T47D (cell line): Measurements from ENCODE around the gene GBX1.

ENCODE experiments used
- DNase-seq, 2 experiments: peaks; one replicate each; pipeline versions ENCODE4 v3.0.0 to v3.0.0-alpha.2; 2011 to 2012; ENCODE audit warnings: low read depth in 1 of 2, low spot score in 1 of 2
- JUND ChIP-seq: IDR thresholded peaks from 2 replicates; pipeline ENCODE4 v1.6.1; 2012; ENCODE audit warnings: low read depth
- in situ Hi-C: cut with HindIII; loops from 2 replicates; pipeline ENCODE4 v1.10.0; 2016; ENCODE audit warnings: low sequenced_read_pairs, low pct_unique_long_range_greater_than_20kb

The GBX1 gene

GRCh38 chr7:151152643-151153513 lies 14.6 kb downstream of the GBX1 start:
- DNase-seq: peak in 1 of 2 experiments; percentile 16
- no peak for TF ChIP-seq JUND
- in situ Hi-C loops: no loop called here

- DNase-seq: no peak
- in situ Hi-C loops: no loop called here
- TF ChIP-seq JUND: no peak
These were observed 17.1 kb downstream of the GBX1 start for GRCh38 chr7:151150388-151150787.

GRCh38 chr7:151148319-151149259 lies 18.9 kb downstream of the GBX1 start:
- no peak for DNase-seq
- in situ Hi-C loops: no loop called here
- TF ChIP-seq JUND: no peak

GRCh38 chr7:151146761-151147160 lies 20.7 kb downstream of the GBX1 start:
- no peak for TF ChIP-seq JUND
- in situ Hi-C loops: no loop called here

GRCh38 chr7:151144387-151144786 lies 23.1 kb downstream of the GBX1 start:
- no peak for TF ChIP-seq JUND
- DNase-seq: no peak
- in situ Hi-C loops: no loop called here

More at GRCh38 chr7:151146761-151147160, 20.7 kb downstream of the GBX1 start:
- no peak for DNase-seq

GRCh38 chr7:151143261-151144015 lies 24.1 kb downstream of the GBX1 start:
- DNase-seq: no peak
- TF ChIP-seq JUND: no peak
- in situ Hi-C loops: no loop called here

GRCh38 chr7:151142686-151143040 lies 24.8 kb downstream of the GBX1 start:
- no peak for DNase-seq
- no peak for TF ChIP-seq JUND
- in situ Hi-C loops: no loop called here

GRCh38 chr7:151141855-151142685 lies 25.4 kb downstream of the GBX1 start:
- TF ChIP-seq JUND: no peak
- DNase-seq: no peak
- in situ Hi-C loops: no loop called here

- no peak for DNase-seq
- in situ Hi-C loops: no loop called here
- no peak for TF ChIP-seq JUND
These were observed 26.1 kb downstream of the GBX1 start for GRCh38 chr7:151141311-151141854.

GRCh38 chr7:151140826-151141225 lies 26.7 kb downstream of the GBX1 start:
- no peak for TF ChIP-seq JUND
- in situ Hi-C loops: no loop called here
- DNase-seq: no peak

GRCh38 chr7:151139791-151140190 lies 27.7 kb downstream of the GBX1 start:
- DNase-seq: no peak
- in situ Hi-C loops: no loop called here
- TF ChIP-seq JUND: no peak
